ENCODE data around the gene KIF21B.
"Not testable (repeated sequence)": the region's sequence is repeated elsewhere in the genome, so short reads cannot be mapped to it uniquely, and the experiment has no call there.

Gene KIF21B

DNA sequence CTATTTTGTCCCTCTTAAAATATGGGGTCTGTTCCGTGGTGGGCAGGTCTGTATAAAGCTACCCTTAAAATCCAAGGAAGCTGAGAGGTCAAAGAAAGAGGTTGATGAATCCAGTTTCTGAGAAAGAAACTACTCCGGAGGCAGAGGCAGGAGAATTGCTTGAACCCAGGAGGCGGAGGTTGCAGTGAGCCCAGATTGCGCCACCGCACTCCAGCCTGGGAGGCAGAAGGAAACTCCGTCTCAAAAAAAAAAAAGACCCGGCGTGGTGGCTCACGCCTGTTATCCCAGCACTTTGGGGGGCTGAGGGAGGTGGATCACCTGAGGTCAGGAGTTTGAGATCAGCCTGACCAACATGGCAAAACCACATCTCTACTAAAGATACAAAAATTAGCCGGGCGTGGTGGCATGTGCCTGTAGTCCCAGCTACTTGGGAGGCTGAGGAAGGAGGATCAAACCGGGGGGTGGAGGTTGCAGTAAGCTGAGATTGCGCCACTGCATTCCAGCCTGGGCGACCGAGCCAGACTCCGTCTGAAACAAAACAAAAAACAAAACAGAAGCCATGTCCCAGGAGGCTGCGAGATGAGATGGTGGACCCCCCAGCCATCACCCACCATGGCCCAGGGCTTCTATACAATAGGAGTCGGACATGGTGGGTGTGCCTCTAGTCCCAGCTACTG lies 88.1 kb downstream of the KIF21B start:
- ATAC-seq, H3K36me3 Mint-ChIP-seq, H3K9me3 Mint-ChIP-seq, H3K4me3 Mint-ChIP-seq, H3K4me1 Mint-ChIP-seq, H3K27ac Mint-ChIP-seq, H3K27me3 Mint-ChIP-seq: not testable (repeated sequence)

DNA sequence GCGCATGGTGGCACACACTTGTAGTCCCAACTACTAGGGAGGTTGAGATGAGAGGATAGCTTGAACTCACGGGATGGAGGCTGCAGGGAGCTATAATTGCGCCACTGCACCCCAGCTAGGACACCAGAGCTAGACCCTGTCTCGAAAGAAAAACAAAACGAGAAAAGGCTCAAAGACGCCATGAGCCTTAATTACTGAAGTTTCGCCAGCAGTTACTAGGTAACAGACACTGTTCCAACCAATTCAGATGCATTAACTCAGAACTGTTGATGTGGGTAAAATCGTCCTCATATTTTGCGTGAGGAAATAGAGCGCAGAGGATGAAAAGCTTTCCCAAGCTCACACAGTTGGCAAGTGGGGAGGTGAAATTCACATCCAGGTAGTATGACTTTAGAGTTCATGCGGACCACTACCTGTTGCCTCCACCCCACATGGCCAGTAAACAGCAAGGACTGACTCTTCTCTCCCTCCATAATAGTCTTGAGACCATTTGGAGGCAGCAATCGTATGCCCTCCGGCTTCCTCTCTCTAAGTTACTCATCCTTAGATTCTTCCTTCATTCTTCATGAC lies 88.8 kb downstream of the KIF21B start:
- peaks cover 6% of the 10 kb centered on the region for H3K36me3 Mint-ChIP-seq
- H3K4me1 Mint-ChIP-seq, result no peaks in the 10 kb centered on the region
- no peak overlapping the region for H3K27ac Mint-ChIP-seq
- no peaks in the 10 kb centered on the region for H3K27me3 Mint-ChIP-seq
- H3K9me3 Mint-ChIP-seq, result peaks cover 6% of the 10 kb centered on the region
- no peak for ATAC-seq
- no peak overlapping the region for H3K4me3 Mint-ChIP-seq

DNA sequence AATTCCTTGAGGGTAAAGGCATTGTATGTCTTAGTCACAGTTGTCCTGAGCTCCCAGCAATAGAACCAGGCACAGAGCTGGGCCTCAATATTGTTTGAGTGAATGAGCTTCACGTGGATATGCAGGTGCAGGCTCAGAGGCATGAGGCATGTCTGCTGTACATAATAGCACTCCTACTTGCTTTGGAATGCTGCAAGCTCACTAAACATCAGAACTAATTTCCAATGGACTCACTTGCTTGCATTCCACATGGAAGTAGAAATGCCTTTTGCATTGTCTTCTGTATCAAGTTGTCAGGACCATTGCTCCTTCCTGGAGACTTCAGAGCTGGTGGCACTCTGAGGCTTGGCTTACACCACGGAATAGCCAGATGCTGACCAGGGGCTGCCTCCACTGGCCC lies 91.7 kb downstream of the KIF21B start:
- no peaks in the 10 kb centered on the region for H3K27me3 Mint-ChIP-seq
- no peaks in the 10 kb centered on the region for H3K4me1 Mint-ChIP-seq
- no peak for ATAC-seq
- no peak overlapping the region for H3K4me3 Mint-ChIP-seq
- peaks cover 6% of the 10 kb centered on the region for H3K9me3 Mint-ChIP-seq
- H3K36me3 Mint-ChIP-seq, result peaks cover 6% of the 10 kb centered on the region
- no peak overlapping the region for H3K27ac Mint-ChIP-seq

DNA sequence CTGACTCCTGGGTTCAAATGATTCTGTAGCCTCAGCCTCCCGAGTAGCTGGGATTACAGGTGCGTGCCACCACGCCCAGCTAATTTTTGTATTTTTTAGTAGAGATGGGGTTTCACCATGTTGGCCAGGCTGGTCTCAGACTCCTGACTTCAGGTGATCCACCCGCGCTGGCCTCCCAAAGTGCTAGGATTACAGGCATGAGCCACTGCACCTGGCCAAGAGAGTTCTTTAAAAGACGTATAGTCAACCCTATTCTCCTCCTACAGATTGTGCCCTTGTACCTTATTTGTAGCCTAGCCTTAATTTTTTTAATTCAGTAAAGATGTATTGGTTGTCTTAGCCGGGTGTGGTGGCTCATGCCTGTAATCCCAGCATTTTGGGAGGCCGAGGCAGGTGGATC lies 93.2 kb downstream of the KIF21B start:
- H3K9me3 Mint-ChIP-seq, H3K4me3 Mint-ChIP-seq, H3K27me3 Mint-ChIP-seq, ATAC-seq, H3K36me3 Mint-ChIP-seq, H3K27ac Mint-ChIP-seq, H3K4me1 Mint-ChIP-seq: not testable (repeated sequence)

DNA sequence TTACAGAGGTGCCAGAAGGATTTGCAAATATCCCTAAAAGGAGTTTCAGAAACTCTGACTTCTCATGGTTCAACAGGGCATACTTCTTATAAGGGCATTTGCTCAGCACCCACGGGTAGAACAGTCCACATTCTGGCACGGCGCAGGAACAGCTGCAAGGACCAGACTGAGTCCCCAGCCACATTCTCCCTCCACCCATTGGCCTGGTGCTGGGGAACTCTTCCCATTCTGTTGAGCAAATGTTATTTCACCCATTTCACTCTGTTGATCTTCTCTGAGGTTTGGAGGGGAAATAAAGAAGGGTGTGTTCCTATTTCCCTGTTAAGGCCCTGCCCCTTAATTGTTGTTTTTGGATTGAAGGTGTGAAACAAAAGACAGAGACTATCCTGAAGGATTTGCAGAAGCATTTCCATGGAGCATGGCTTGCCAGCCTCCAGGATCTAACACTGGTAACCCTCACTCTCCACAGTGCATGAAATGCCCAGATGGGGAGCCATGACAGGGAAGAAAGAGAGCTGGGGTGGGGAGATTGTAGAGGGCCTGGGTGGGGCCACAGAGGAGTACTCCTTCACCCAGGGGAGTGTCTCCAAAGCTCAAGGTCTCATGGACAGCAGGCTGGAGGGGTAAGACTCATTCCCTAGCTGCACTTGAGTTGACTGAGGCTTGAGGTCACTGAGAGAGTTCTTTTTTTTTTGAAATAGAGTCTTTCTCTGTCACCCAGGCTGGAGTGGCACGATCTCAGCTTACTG lies 93.8 kb downstream of the KIF21B start:
- peaks cover 6% of the 10 kb centered on the region for H3K36me3 Mint-ChIP-seq
- no peak overlapping the region for H3K27ac Mint-ChIP-seq
- ATAC-seq, result no peak
- no peak overlapping the region for H3K4me3 Mint-ChIP-seq
- H3K9me3 Mint-ChIP-seq, result peaks cover 6% of the 10 kb centered on the region
- no peaks in the 10 kb centered on the region for H3K27me3 Mint-ChIP-seq
- H3K4me1 Mint-ChIP-seq, result no peaks in the 10 kb centered on the region

DNA sequence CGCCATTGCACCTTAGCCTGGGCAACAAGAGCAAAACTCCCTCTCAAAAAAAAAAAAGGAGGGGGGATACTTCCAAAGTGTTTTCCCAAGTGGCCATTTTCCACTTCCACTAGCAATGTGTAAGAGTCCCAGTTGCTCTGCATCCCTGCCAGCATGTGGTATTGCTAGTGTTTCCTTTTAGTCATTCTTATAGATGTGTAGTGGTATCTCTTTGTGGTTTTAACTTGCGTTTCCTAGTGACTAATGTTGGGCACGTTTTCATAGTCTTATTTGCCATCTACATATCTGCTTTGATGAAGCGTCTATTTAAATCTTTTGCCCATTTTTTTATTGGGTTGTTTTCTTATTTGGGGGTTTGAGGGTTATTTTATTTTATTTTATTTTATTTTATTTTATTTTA lies 97.7 kb downstream of the KIF21B start:
- peaks cover under 1% of the 10 kb centered on the region for H3K9me3 Mint-ChIP-seq
- H3K27me3 Mint-ChIP-seq, result no peaks in the 10 kb centered on the region
- no peaks in the 10 kb centered on the region for H3K4me1 Mint-ChIP-seq
- H3K27ac Mint-ChIP-seq, result no peak overlapping the region
- ATAC-seq, result no peak
- H3K4me3 Mint-ChIP-seq, result no peak overlapping the region
- H3K36me3 Mint-ChIP-seq, result no peaks in the 10 kb centered on the region

DNA sequence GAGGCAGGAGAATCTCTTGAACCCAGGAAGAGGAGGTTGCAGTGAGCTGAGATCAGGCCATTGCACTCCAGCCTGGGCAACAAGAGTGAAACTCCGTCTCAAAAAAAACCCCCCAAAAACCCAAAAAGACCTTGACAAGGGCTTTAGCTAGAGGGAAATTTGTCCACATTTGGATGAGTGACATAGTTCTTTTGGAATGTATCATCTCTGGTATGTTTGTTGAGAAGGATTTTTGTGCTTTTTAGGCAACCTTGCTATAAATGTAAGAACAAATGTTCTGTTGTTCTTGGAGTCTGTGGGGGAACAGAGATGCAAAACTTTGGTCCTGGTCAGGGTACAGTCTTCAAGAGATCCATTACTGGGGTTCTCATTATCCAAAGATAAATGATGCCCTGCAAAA lies 99.9 kb downstream of the KIF21B start:
- no peaks in the 10 kb centered on the region for H3K27me3 Mint-ChIP-seq
- H3K36me3 Mint-ChIP-seq, result no peaks in the 10 kb centered on the region
- no peaks in the 10 kb centered on the region for H3K9me3 Mint-ChIP-seq
- H3K4me1 Mint-ChIP-seq, result no peaks in the 10 kb centered on the region
- no peak for ATAC-seq
- no peak overlapping the region for H3K27ac Mint-ChIP-seq
- no peak overlapping the region for H3K4me3 Mint-ChIP-seq

DNA sequence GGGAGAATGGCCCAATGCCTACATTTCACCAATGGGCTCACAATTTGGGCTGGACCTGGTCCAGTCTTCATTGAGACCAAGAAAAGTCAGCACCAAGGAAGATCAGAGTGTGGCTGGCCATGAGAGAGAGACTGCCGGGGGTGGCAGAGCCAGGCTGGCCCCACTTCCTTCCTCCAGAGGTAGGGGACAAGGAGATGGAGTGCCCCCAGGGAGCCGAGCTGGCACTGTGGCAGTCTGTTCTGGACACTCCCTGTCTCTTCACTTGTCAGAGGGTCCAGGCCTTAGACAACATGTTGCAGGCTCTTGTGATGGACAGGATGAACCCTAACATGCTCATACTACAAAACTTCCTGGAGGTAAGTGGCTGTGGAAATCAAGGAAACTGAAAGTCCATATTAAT lies 101.1 kb downstream of the KIF21B start:
- H3K27ac Mint-ChIP-seq, result no peak overlapping the region
- ATAC-seq, result no peak
- H3K4me1 Mint-ChIP-seq, result no peaks in the 10 kb centered on the region
- H3K36me3 Mint-ChIP-seq, result no peaks in the 10 kb centered on the region
- H3K4me3 Mint-ChIP-seq, result no peak overlapping the region
- no peaks in the 10 kb centered on the region for H3K9me3 Mint-ChIP-seq
- H3K27me3 Mint-ChIP-seq, result no peaks in the 10 kb centered on the region

DNA sequence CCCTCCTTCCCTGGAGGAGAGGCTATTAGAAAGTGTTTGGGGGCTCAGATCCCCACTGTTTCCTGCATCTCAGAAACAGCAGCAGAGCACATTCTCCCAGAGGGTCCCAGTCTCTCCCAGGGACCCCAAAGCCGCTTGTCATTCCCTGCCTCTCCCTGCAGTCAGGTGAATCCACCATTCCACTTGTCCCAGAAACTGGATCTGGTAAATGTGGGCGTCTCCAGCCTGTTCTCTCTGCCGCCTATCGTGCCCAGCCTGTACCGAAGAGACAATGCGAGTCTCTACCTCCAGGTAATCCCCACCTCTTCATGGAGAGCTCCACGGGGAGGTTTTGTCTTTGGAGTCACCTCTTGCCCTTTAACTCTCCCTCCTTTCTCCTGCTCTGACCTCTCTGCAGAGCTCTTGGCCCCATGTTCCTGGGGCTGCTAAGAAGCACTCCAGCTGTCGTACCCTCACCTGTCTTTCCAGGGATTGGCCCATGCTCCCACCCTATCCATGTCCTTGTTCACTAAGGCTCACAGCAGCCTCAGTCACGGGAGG lies 101.9 kb downstream of the KIF21B start:
- no peak for ATAC-seq
- Mint-ChIP-seq H3K27ac (no peak overlapping the region), H3K36me3 (no peaks in the 10 kb centered on the region), H3K27me3 (no peaks in the 10 kb centered on the region), H3K9me3 (no peaks in the 10 kb centered on the region), H3K4me1 (no peaks in the 10 kb centered on the region), H3K4me3 (no peak overlapping the region)

All from stimulated activated memory B cell treated with anti-CD40 and anti-IgM and Interleukin-4, amounts not matched to agents 10 μg/mL and 1 μg/mL and 100 μg/mL, for 72 hours (primary cell).